CD4-positive, alpha-beta T cell (primary cell): ENCODE data around the gene CRYGS. TPM values are rescaled to one million over a fixed set of nuclear protein-coding genes. Genes with fewer than 3 reads are reported as not detected.
"Not testable (repeated sequence)": the region's sequence is repeated elsewhere in the genome, so short reads cannot be mapped to it uniquely, and the experiment has no call there.

ENCODE experiments used
- ATAC-seq: fragments of 200-7000 bp; cut with Tn5 transposase; one replicate; pipeline ENCODE4 v1.10.0; 2022; ENCODE audit warnings: mild to moderate bottlenecking; ENCODE audit not compliant: poor library complexity
- CTCF ChIA-PET: fragments of 350-600 bp; sonication (Branson Sonifier 250); formaldehyde crosslinking; loops from one replicate; lab custom pipeline; 2021; ENCODE audit warnings: antibody characterized with exemption, inconsistent platforms; lab: Charles Lee
- POLR2A ChIA-PET: fragments of 350-600 bp; sonication (Branson Sonifier 250); formaldehyde crosslinking; loops from one replicate; lab custom pipeline; 2021; ENCODE audit warnings: antibody characterized with exemption, inconsistent platforms; lab: Charles Lee
- DNase-seq, 14 experiments: peaks; one replicate each; pipeline ENCODE4 v3.0.0-alpha.2; 2013 to 2020; ENCODE audit warnings: mixed read lengths in 2 of 14
- H3K27ac ChIP-seq, 2 donors: one replicate each; pipeline versions ENCODE4 v1.5.1 to v1.7.0; 2013; ENCODE audit warnings: low read length in 2 of 2, low read depth in 1 of 2, mild to moderate bottlenecking in 1 of 2
- H3K27me3 ChIP-seq, 2 experiments: 1 replicate in 1 of 2; 2 replicates in 1 of 2; pipeline versions ENCODE4 v1.6.1 to v1.7.0; 2013; ENCODE audit warnings: low read length in 2 of 2, control low read depth in 1 of 2, mild to moderate bottlenecking in 1 of 2, moderate library complexity in 1 of 2; ENCODE audit not compliant: insufficient read depth in 2 of 2, control insufficient read depth in 1 of 2
- H3K36me3 ChIP-seq: one replicate; pipeline ENCODE4 v1.6.1; 2013; ENCODE audit warnings: low read length, control low read depth; ENCODE audit not compliant: insufficient read depth
- H3K4me1 ChIP-seq: one replicate; pipeline ENCODE4 v1.6.1; 2013; ENCODE audit warnings: low read length, control low read depth; ENCODE audit not compliant: insufficient read depth
- H3K4me3 ChIP-seq: one replicate; pipeline ENCODE4 v1.5.1; 2013; ENCODE audit warnings: mild to moderate bottlenecking, low read length, moderate library complexity
- H3K9me3 ChIP-seq, 2 experiments: 1 replicate in 1 of 2; 2 replicates in 1 of 2; pipeline versions ENCODE4 v1.6.1 to v1.7.0; 2013; ENCODE audit warnings: low read length in 2 of 2, mild to moderate bottlenecking in 2 of 2, control low read depth in 1 of 2, moderate library complexity in 1 of 2; ENCODE audit not compliant: control insufficient read depth in 1 of 2, insufficient read depth in 1 of 2
- H3K27ac Mint-ChIP-seq: one replicate; pipeline ENCODE4 v1.8.0; 2020; ENCODE audit warnings: mixed read lengths
- H3K27me3 Mint-ChIP-seq: one replicate; pipeline ENCODE4 v1.8.0; 2021; ENCODE audit warnings: mixed read lengths
- H3K36me3 Mint-ChIP-seq: one replicate; pipeline ENCODE4 v1.8.0; 2021; ENCODE audit warnings: low read depth, mixed read lengths
- H3K4me1 Mint-ChIP-seq: one replicate; pipeline ENCODE4 v1.8.0; 2021; ENCODE audit warnings: low read depth, mixed read lengths
- H3K4me3 Mint-ChIP-seq: one replicate; pipeline ENCODE4 v1.8.0; 2020; ENCODE audit warnings: mild to moderate bottlenecking, mixed read lengths
- H3K9me3 Mint-ChIP-seq: one replicate; pipeline ENCODE4 v1.8.0; 2020; ENCODE audit warnings: mixed read lengths
- CTCF ChIP-seq: fragments of 200-600 bp; IDR thresholded peaks from one replicate; pipeline ENCODE4 v1.8.0; 2022; ENCODE audit warnings: antibody characterized with exemption, mild to moderate bottlenecking
- intact Hi-C, 2 experiments: fragments of 100-400 bp; cut with DNase I in 1 of 2; cut with micrococcal nuclease in 1 of 2; formaldehyde crosslinking; loops; one replicate each; pipeline versions ENCODE4 v1.15.1 to v1.9.0; 2023 to 2025; cut with DNase I, micrococcal nuclease
- total RNA-seq, 174 experiments: library from RNA in 2 of 174; stranded (reverse) in 2 of 174; gene quantifications; one replicate each; pipeline ENCODE4 v1.2.3 and lab custom pipeline; 2021 to 2026

CRYGS gene
- total RNA-seq, 2 experiments from 2014 or later = 1.9 to 2.3 TPM

DNA sequence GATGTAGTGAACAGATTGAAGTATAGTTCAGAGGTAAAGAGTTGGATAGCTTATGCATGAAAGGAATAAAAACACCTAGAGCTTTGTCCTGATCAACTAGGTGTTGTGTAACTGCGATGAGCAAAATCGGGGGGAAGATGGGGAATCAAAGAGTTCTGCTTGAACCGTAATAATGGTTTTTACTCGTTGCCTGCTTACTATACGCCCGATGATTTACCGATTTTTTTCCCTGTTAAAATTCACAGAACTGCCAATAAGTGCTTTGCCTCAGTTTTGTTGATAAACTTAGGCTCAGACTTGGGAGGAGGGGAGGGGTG is 25.6 kb upstream of the CRYGS start:
- Histone ChIP-seq H3K4me3 (peak overlapping the region; percentile 79), H3K9me3 (no peaks in the 10 kb centered on the region), H3K4me1 (peaks cover 37% of the 10 kb centered on the region), H3K27ac (peak overlapping the region; percentile 76 to 90), H3K36me3 (peaks cover 21% of the 10 kb centered on the region), H3K27me3 (no peaks in the 10 kb centered on the region)
- Mint-ChIP-seq H3K4me1 (peaks cover 69% of the 10 kb centered on the region), H3K9me3 (no peaks in the 10 kb centered on the region), H3K36me3 (peaks cover 58% of the 10 kb centered on the region), H3K27me3 (no peaks in the 10 kb centered on the region), H3K27ac (peak overlapping the region; percentile 94), H3K4me3 (peak overlapping the region; percentile 99)
- ATAC-seq = no peak
- no peak for TF ChIP-seq CTCF
- POLR2A ChIA-PET = interaction anchor here (0.7 to 3.0 kb wide), 19 partner anchors 10 to 1176 kb away, joined by 3 to 59 read pairs (median 5); partner anchors contain the start of genes BCL6, EIF4A2, RFC4 and RPL39L
- no peak for DNase-seq
- intact Hi-C loops = loop anchor here (1.0 to 10.0 kb wide), 7 partner anchors 213 to 982 kb away; partner anchors contain the start of genes EIF4A2 (in 2 of the 2), RFC4 (in 2 of the 2), SENP2 (in 1 of the 2) and ST6GAL1 (in 1 of the 2)
- CTCF ChIA-PET = interaction anchor here (1.1 to 2.2 kb wide), 6 partner anchors 29 to 632 kb away, joined by 4 to 9 read pairs (median 5); partner anchors contain the start of genes RPL39L and TRA2B

DNA sequence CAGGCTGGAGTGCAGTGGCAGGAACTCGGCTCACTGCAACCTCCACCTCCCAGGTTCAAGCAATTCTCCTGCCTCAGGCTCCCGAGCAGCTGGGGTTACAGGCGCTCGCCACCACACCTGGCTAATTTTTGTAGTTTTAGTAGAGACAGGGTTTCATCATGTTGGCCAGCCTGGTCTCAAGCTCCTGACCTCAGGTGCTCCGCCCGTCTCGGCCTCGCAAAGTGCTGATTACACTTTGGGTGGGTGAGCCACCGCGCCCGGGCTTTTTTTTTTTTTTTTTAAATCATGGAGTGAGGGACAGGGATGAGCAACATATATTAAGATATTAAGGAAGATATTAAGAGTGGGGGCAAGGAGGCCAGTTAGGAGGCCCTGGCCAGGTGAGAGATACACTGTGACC is 25.2 kb upstream of the CRYGS start:
- peaks cover 69% of the 10 kb centered on the region for H3K4me1 Mint-ChIP-seq
- peak overlapping the region; percentile 99 for H3K4me3 Mint-ChIP-seq
- intact Hi-C loops, H3K27me3 Mint-ChIP-seq, H3K9me3 Mint-ChIP-seq, H3K9me3 ChIP-seq, ATAC-seq, H3K27me3 ChIP-seq: not testable (repeated sequence)
- CTCF ChIA-PET = interaction anchor here (1.7 to 2.2 kb wide), 3 partner anchors 46 to 632 kb away, joined by 4 to 9 read pairs (median 6); partner anchors contain the start of gene TRA2B
- H3K36me3 ChIP-seq = peaks cover 18% of the 10 kb centered on the region
- peaks cover 37% of the 10 kb centered on the region for H3K4me1 ChIP-seq
- POLR2A ChIA-PET = interaction anchor here (0.6 to 2.0 kb wide), 4 partner anchors 214 to 631 kb away, joined by 3 to 7 read pairs (median 4); partner anchors contain the start of genes EIF4A2, RPL39L and TRA2B
- H3K27ac ChIP-seq = peak overlapping the region in 1 of 2 donors; percentile 90
- peak overlapping the region; percentile 94 for H3K27ac Mint-ChIP-seq
- peak overlapping the region; percentile 79 for H3K4me3 ChIP-seq
- DNase-seq = peak in 1 of 14 experiments; percentile 18
- H3K36me3 Mint-ChIP-seq = peaks cover 54% of the 10 kb centered on the region

DNA sequence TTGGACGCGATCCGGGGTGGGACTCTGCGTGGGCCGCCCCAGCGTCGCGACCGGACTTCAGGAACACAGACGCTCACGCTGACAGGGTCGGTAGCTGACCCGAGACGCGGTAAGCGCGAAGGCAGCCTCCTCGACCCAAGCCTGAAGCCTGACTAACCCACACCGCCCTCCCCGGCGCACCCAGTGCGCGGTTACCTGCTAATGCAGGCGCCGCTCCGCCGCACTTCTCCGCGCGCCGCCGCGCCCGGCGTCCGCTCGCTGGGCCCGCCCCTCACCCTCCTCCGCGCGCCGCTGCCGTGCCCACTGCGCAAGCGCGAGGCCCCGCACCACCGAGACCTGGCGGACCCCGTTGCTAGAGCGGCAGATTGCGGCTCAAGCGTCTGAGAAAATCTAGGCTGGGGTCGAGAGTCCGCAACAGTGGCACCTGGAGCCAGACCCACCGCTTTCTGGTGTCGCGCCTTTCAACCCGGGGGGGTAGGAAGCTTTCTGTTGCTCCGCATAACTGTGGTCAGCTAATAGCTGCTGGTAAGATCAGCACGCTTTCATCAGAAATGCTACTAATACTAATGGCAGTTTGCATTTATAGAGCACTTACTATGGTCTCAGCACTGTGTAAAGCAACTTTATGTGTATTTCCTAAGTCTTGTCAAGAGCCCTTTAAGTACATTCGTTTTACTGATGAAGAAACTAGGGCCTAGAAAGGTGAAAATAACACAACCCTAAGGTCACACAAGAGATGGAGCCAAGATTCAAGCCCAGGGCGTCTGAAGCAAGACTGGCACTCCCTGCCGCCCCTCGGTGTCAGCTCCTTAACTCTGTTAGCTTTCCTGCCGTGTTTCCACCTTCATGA is 23.1 kb upstream of the CRYGS start, which contains the start of gene TBCCD1:
TBCCD1 (minus strand) TSS at position 268 of the 850 bp plus-strand sequence. CDS start 3,010 bp downstream, outside the sequence.
- CTCF ChIA-PET = interaction anchor here (1.0 to 1.8 kb wide), 3 partner anchors 48 to 624 kb away, joined by 3 to 6 read pairs (median 4); no protein-coding TSS in a partner anchor
- peak within 1 kb of the TSS; percentile 76 for H3K4me3 ChIP-seq

More for the DNA sequence above, 23.1 kb upstream of the CRYGS start, which contains the start of gene TBCCD1:
- Histone ChIP-seq H3K4me1 (peaks cover 38% of the 10 kb centered on the region), H3K27me3 (no peaks in the 10 kb centered on the region), H3K27ac (peak within 1 kb of the TSS; percentile 77 to 79), H3K36me3 (peaks cover 10% of the 10 kb centered on the region), H3K9me3 (no peaks in the 10 kb centered on the region)
- H3K4me1 Mint-ChIP-seq = peaks cover 78% of the 10 kb centered on the region
- ATAC-seq = peak; percentile 48
- no peak for TF ChIP-seq CTCF
- H3K36me3 Mint-ChIP-seq = peaks cover 42% of the 10 kb centered on the region
- POLR2A ChIA-PET = interaction anchor here (0.8 to 1.8 kb wide), 8 partner anchors 10 to 638 kb away, joined by 3 to 16 read pairs (median 4); partner anchors contain the start of genes EIF4A2 and TRA2B
- intact Hi-C loops = loop anchor here in 1 of 2 experiments (2.0 kb wide), 1 partner anchor 50 kb away; no protein-coding TSS in a partner anchor
- H3K9me3 Mint-ChIP-seq = no peaks in the 10 kb centered on the region
- no peaks in the 10 kb centered on the region for H3K27me3 Mint-ChIP-seq
- H3K27ac Mint-ChIP-seq = peak within 1 kb of the TSS; percentile 90
- peak within 1 kb of the TSS; percentile 92 for H3K4me3 Mint-ChIP-seq
- peak; percentile 84 to 98 (median 94) for DNase-seq
